Neural progenitor cell (in vitro differentiated cells): Measurements from ENCODE around the gene DNMT1.

Source experiments
- EZH2 ChIP-seq: fragments of 200-600 bp; sonication (generic); IDR thresholded peaks from 2 replicates; pipeline ENCODE4 v1.6.1; 2017; ENCODE audit warnings: antibody characterized with exemption, mild to moderate bottlenecking, moderate library complexity
- EZH2phosphoT487 ChIP-seq: fragments of 200-600 bp; sonication (generic); IDR thresholded peaks from 2 replicates; pipeline ENCODE4 v1.6.1; 2017; ENCODE audit warnings: antibody characterized with exemption

GRCh38 chr19:10104665-10105508 is 89.9 kb downstream of the DNMT1 start:
- TF ChIP-seq EZH2 (no peak), EZH2phosphoT487 (no peak)
